Heart right ventricle (tissue), 16 donors: ENCODE measurements around the gene KCNN3. TPM values are rescaled to one million over a fixed set of nuclear protein-coding genes. Genes with fewer than 3 reads are reported as not detected.

ENCODE experiments used
- ATAC-seq, 8 donors: fragments of 200-7000 bp; cut with Tn5 transposase; one replicate each; pipeline ENCODE4 v1.9.1; 2020; ENCODE audit warnings: mild to moderate bottlenecking in 8 of 8, moderate library complexity in 8 of 8, moderate number of reproducible peaks in 1 of 8
- DNase-seq, 2 donors: peaks; one replicate each; pipeline ENCODE4 v3.0.0-alpha.2; 2020
- H3K27ac ChIP-seq, 10 donors: fragments of 200-600 bp; sonication (generic) in 2 of 10; one replicate each; pipeline versions ENCODE4 v1.5.0 to v1.8.0; 2020 to 2022; ENCODE audit warnings: mild to moderate bottlenecking in 3 of 10
- H3K27me3 ChIP-seq, 7 donors: fragments of 200-600 bp; one replicate each; pipeline ENCODE4 v1.8.0; 2021 to 2022; ENCODE audit warnings: mild to moderate bottlenecking in 2 of 7
- H3K36me3 ChIP-seq, 9 donors: fragments of 200-600 bp; sonication (generic) in 1 of 9; one replicate each; pipeline versions ENCODE4 v1.5.0 to v1.8.0; 2020 to 2022; ENCODE audit warnings: mild to moderate bottlenecking in 2 of 9
- H3K4me1 ChIP-seq, 9 donors: fragments of 200-600 bp; sonication (generic) in 1 of 9; one replicate each; pipeline versions ENCODE4 v1.5.0 to v1.8.0; 2020 to 2022; ENCODE audit warnings: mild to moderate bottlenecking in 4 of 9
- H3K4me3 ChIP-seq, 10 donors: fragments of 200-600 bp; sonication (generic) in 2 of 10; one replicate each; pipeline versions ENCODE4 v1.5.0 to v1.8.0; 2020 to 2022; ENCODE audit warnings: mild to moderate bottlenecking in 7 of 10, moderate library complexity in 2 of 10
- H3K9me3 ChIP-seq, 11 donors: fragments of 200-600 bp in 10 of 11; sonication (generic) in 2 of 11; one replicate each; pipeline versions ENCODE4 v1.5.0 to v1.8.0; 2013 to 2022; ENCODE audit warnings: mild to moderate bottlenecking in 2 of 11, control low read depth in 1 of 11, moderate library complexity in 1 of 11
- WGBS, 2 donors: extraction: QIAGEN DNeasy Blood & Tissue Kit; methylation state at CpG; one replicate each; pipeline ENCODE4 v1.1.7; 2013; ENCODE audit warnings: inconsistent platforms in 1 of 2; 5-methylcytosine and 5-hydroxymethylcytosine counted together
- intact Hi-C, 10 donors: fragments of 100-400 bp; cut with DNase I; formaldehyde crosslinking; loops; one replicate each; pipeline versions ENCODE4 v1.11.1 to v1.14.2; 2022
- polyA plus RNA-seq, 2 donors: library from polyadenylated mRNA; stranded (reverse); fragments of 200-250 nt; gene quantifications; one replicate each; pipeline ENCODE4 v1.2.3, GENCODE V29; 2013
- total RNA-seq, 10 donors: library from RNA; stranded (reverse); fragmentation: NEBNext Ultra II Directional in 3 of 10; extraction: Animal tissue kit (Norgen Biotek cat#: 25700) in 3 of 10; gene quantifications; one replicate each; pipeline versions ENCODE4 v1.2.1 to v1.2.4, GENCODE V29; 2021 to 2023
- TF ChIP-seq, protein P1 (sequence below), 9 donors: fragments of 200-600 bp; sonication (generic) in 2 of 9; IDR thresholded peaks; one replicate each; pipeline versions ENCODE4 v1.5.0 to v1.8.0; 2021 to 2022; ENCODE audit warnings: antibody characterized with exemption in 9 of 9, mild to moderate bottlenecking in 5 of 9, moderate library complexity in 1 of 9
- donor health status: Arrhythmogenic right ventricular cardiomyopathy.
- donor health status: ischemic (EF 13 %, LVEDD 7.1; RV severe dilation, severe dysfunction).
- donor health status: healthy with polysubstance abuse.
- donor health status: DM: no; HTN: yes; CAD: no.
- donor health status: DM: no; HTN: no; CAD: no.
- donor health status: ischemic (EF 25% LVEDD 6.9; RV normal size, moderate dysfunction).
- donor health status: ischemic (EF 25% LVEDD 5.7; RV mildly dilated, moderate dysfunction).
- donor health status: healthy.
- donor health status: DM: yes; HTN: yes; CAD: no.
- donor health status: Ischemic cardiomyopathy.
- donor health status: ischemic (EF 35%, LVEDD 5.7; RV mildly dilated, moderate dysfunction).
- donor health status: nonischemic (EF 11% LVEDD 7.7; RV severe dilation, severe dysfunction).
- donor health status: DM: yes; HTN: yes; CAD: no.
- donor health status: PGD.
- donor health status: ischemic (EF 29% LVEDD 5.4; RV normal size, mild dysfunction).
- donor health status: nonischemic (EF 23%, LVEDD 6.1; RV moderate dilation, normal function).

The KCNN3 gene
- total and polyA plus RNA-seq, 12 donors = 0.17 to 5.9 (median 2.6) TPM

- intact Hi-C loops = no loop called here
- WGBS, 2 donors = 59 to 60% methylated on average over 2 of the region's 2 CpGs
- TF ChIP-seq, protein P1, sequence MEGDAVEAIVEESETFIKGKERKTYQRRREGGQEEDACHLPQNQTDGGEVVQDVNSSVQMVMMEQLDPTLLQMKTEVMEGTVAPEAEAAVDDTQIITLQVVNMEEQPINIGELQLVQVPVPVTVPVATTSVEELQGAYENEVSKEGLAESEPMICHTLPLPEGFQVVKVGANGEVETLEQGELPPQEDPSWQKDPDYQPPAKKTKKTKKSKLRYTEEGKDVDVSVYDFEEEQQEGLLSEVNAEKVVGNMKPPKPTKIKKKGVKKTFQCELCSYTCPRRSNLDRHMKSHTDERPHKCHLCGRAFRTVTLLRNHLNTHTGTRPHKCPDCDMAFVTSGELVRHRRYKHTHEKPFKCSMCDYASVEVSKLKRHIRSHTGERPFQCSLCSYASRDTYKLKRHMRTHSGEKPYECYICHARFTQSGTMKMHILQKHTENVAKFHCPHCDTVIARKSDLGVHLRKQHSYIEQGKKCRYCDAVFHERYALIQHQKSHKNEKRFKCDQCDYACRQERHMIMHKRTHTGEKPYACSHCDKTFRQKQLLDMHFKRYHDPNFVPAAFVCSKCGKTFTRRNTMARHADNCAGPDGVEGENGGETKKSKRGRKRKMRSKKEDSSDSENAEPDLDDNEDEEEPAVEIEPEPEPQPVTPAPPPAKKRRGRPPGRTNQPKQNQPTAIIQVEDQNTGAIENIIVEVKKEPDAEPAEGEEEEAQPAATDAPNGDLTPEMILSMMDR (IDR thresholded peaks at IDR 0.05) = no peak
- ATAC-seq (peak in 6 of 8 donors; percentile 41 to 77 (median 67)), DNase-seq (peak in 1 of 2 donors; percentile 17)
- Histone ChIP-seq H3K27me3 (peaks cover 0 to 7% (median 0%) of the 10 kb centered on the region in 7 donors), H3K4me1 (peaks cover 0 to 11% (median 0%) of the 10 kb centered on the region in 9 donors), H3K9me3 (no peaks in the 10 kb centered on the region), H3K4me3 (no peak overlapping the region), H3K27ac (peak overlapping the region in 1 of 10 donors; percentile 64), H3K36me3 (peaks cover 0 to 6% (median 0%) of the 10 kb centered on the region in 9 donors)
Observed at GRCh38 chr1:154784924-154785531, 85.1 kb downstream of the KCNN3 start.

- intact Hi-C loops = no loop called here
- H3K27ac ChIP-seq = peak overlapping the region in 1 of 10 donors; percentile 64
- ATAC-seq = no peak
Observed at GRCh38 chr1:154784416-154784815, 85.7 kb downstream of the KCNN3 start.

DNA sequence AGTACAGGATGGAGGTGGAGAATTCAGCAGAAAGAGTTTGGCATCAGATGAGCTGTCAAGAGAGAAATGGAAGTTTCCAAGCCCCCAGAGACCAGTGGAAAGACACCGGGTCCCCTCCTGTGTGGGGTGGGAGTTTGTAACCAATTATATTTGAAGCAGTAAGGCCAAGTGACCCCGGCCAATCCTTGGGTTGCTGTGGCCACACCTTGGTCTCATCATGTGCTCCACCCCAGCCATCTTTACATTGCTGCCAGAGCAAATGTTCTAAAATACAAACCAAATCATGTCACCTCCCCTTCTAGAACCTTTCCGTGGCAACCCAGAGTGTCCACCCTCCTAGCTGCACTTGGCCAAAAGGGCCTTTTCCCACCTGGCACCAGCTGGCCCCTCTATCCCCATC lies 86.1 kb downstream of the KCNN3 start:
- Histone ChIP-seq H3K9me3 (peaks cover 0 to 8% (median 0%) of the 10 kb centered on the region in 11 donors), H3K36me3 (peaks cover 0 to 6% (median 0%) of the 10 kb centered on the region in 9 donors), H3K27me3 (no peaks in the 10 kb centered on the region), H3K27ac (no peak overlapping the region), H3K4me3 (no peak overlapping the region), H3K4me1 (peaks cover 0 to 11% (median 0%) of the 10 kb centered on the region in 9 donors)
- intact Hi-C loops = no loop called here
- ATAC-seq = no peak
- 82 to 85% methylated on average over 3 of the region's 3 CpGs for WGBS, 2 donors
- no peak for DNase-seq
- TF ChIP-seq, protein P1 (IDR thresholded peaks at IDR 0.05) = no peak

More at GRCh38 chr1:154784416-154784815, 85.7 kb downstream of the KCNN3 start:
- H3K4me1 ChIP-seq = peaks cover 0 to 11% (median 0%) of the 10 kb centered on the region in 9 donors
- WGBS, 2 donors = 92% methylated on average over 6 of the region's 6 CpGs
- TF ChIP-seq, protein P1 (IDR thresholded peaks at IDR 0.05) = no peak
- H3K4me3 ChIP-seq = no peak overlapping the region
- H3K27me3 ChIP-seq = peaks cover 0 to 1% (median 0%) of the 10 kb centered on the region in 7 donors
- no peak for DNase-seq
- peaks cover 0 to 4% (median 0%) of the 10 kb centered on the region in 11 donors for H3K9me3 ChIP-seq
- peaks cover 0 to 6% (median 0%) of the 10 kb centered on the region in 9 donors for H3K36me3 ChIP-seq

GRCh38 chr1:154780541-154780940 lies 89.5 kb downstream of the KCNN3 start:
- TF ChIP-seq, protein P1 (IDR thresholded peaks at IDR 0.05) = no peak
- DNase-seq (no peak), ATAC-seq (no peak)
- Histone ChIP-seq H3K27ac (no peak overlapping the region), H3K9me3 (peaks cover 0 to 17% (median 0%) of the 10 kb centered on the region in 11 donors), H3K27me3 (no peaks in the 10 kb centered on the region), H3K4me1 (peaks cover 0 to 11% (median 0%) of the 10 kb centered on the region in 9 donors), H3K4me3 (no peak overlapping the region), H3K36me3 (peaks cover 0 to 6% (median 0%) of the 10 kb centered on the region in 9 donors)
- intact Hi-C loops = no loop called here
- 82 to 98% methylated on average over 3 of the region's 3 CpGs for WGBS, 2 donors
